Renal pelvis (tissue), 12 donors: ENCODE measurements around the gene KNG1. TPM values are rescaled to one million over a fixed set of nuclear protein-coding genes. Genes with fewer than 3 reads are reported as not detected.
"Not testable (repeated sequence)": the region's sequence is repeated elsewhere in the genome, so short reads cannot be mapped to it uniquely, and the experiment has no call there.

Experiments
- DNase-seq: peaks from one replicate; pipeline ENCODE4 v3.0.0-alpha.2; 2013
- long read RNA-seq, 16 experiments: transcript quantifications; one replicate each; lab custom pipeline, GENCODE V29; 2026
- polyA plus RNA-seq, 3 donors: library from polyadenylated mRNA; unstranded; fragments of 120-200 nt; gene quantifications; one replicate each; pipeline ENCODE4 v1.2.1, GENCODE V29; 2013; ENCODE audit not compliant: insufficient read length in 3 of 3

Gene KNG1
- 100 to 1,000 TPM in 2 of 3 donors, 10 to 100 TPM in 1; 84.2 to 146 (median 119) TPM for polyA plus RNA-seq
- long read RNA-seq, donor 1, transcript KNG1-201 (10 exons, 3,766 nt) = minor isoform, 8 of 58 reads
- long read RNA-seq, donor 1, transcript KNG1-206 (11 exons, 2,176 nt) = major isoform, 43 of 58 reads
- long read RNA-seq, donor 1, partial matches to known transcripts = 7 of 58 reads
- long read RNA-seq, donor 1, other reads (novel, unspliced or antisense) = 0 of 58 reads
- long read RNA-seq, donor 2, transcript KNG1-206 (11 exons, 2,176 nt) = major isoform, 37 of 45 reads
- long read RNA-seq, donor 2, partial matches to known transcripts = 5 of 45 reads
- long read RNA-seq, donor 2, other reads (novel, unspliced or antisense) = 0 of 45 reads
- long read RNA-seq, donor 3, transcript KNG1-206 (11 exons, 2,176 nt) = major isoform, 36 of 46 reads
- long read RNA-seq, donor 3, partial matches to known transcripts = 5 of 46 reads
- long read RNA-seq, donor 3, other reads (novel, unspliced or antisense) = 0 of 46 reads
- long read RNA-seq, donor 4, transcript KNG1-201 (10 exons, 3,766 nt) = minor isoform, 7 of 52 reads
- long read RNA-seq, donor 4, transcript KNG1-206 (11 exons, 2,176 nt) = major isoform, 34 of 52 reads
- long read RNA-seq, donor 4, partial matches to known transcripts = 8 of 52 reads
- long read RNA-seq, donor 4, other reads (novel, unspliced or antisense) = 0 of 52 reads
- long read RNA-seq, donor 5, transcript KNG1-206 (11 exons, 2,176 nt) = major isoform, 13 of 25 reads
- long read RNA-seq, donor 5, partial matches to known transcripts = 9 of 25 reads
- long read RNA-seq, donor 5, other reads (novel, unspliced or antisense) = 0 of 25 reads
- long read RNA-seq, donor 6, transcript KNG1-201 (10 exons, 3,766 nt) = minor isoform, 12 of 52 reads
- long read RNA-seq, donor 6, transcript KNG1-206 (11 exons, 2,176 nt) = major isoform, 27 of 52 reads
- long read RNA-seq, donor 6, partial matches to known transcripts = 13 of 52 reads
- long read RNA-seq, donor 6, other reads (novel, unspliced or antisense) = 0 of 52 reads
- long read RNA-seq, donor 7, transcript KNG1-201 (10 exons, 3,766 nt) = minor isoform, 8 of 46 reads
- long read RNA-seq, donor 7, transcript KNG1-206 (11 exons, 2,176 nt) = major isoform, 26 of 46 reads
- long read RNA-seq, donor 7, partial matches to known transcripts = 12 of 46 reads
- long read RNA-seq, donor 7, other reads (novel, unspliced or antisense) = 0 of 46 reads
- long read RNA-seq, donor 8 = 0 reads
- long read RNA-seq, donor 9, transcript KNG1-206 (11 exons, 2,176 nt) = major isoform, 47 of 68 reads
- long read RNA-seq, donor 9, transcript KNG1-201 (10 exons, 3,766 nt) = minor isoform, 6 of 68 reads
- long read RNA-seq, donor 9, partial matches to known transcripts = 13 of 68 reads
- long read RNA-seq, donor 9, other reads (novel, unspliced or antisense) = 0 of 68 reads
- long read RNA-seq, donor 10, transcript KNG1-206 (11 exons, 2,176 nt) = major isoform, 18 of 42 reads
- long read RNA-seq, donor 10, transcript KNG1-201 (10 exons, 3,766 nt) = minor isoform, 5 of 42 reads
- long read RNA-seq, donor 10, partial matches to known transcripts = 19 of 42 reads
- long read RNA-seq, donor 10, other reads (novel, unspliced or antisense) = 0 of 42 reads
- long read RNA-seq, donor 11, transcript KNG1-206 (11 exons, 2,176 nt) = major isoform, 15 of 23 reads
- long read RNA-seq, donor 11, partial matches to known transcripts = 5 of 23 reads
- long read RNA-seq, donor 11, other reads (novel, unspliced or antisense) = 0 of 23 reads
- long read RNA-seq, donor 12, transcript KNG1-206 (11 exons, 2,176 nt) = major isoform, 33 of 49 reads
- long read RNA-seq, donor 12, transcript KNG1-201 (10 exons, 3,766 nt) = minor isoform, 10 of 49 reads
- long read RNA-seq, donor 12, partial matches to known transcripts = 0 of 49 reads
- long read RNA-seq, donor 12, other reads (novel, unspliced or antisense) = 5 of 49 reads
- long read RNA-seq, donor 13, transcript KNG1-206 (11 exons, 2,176 nt) = major isoform, 21 of 49 reads
- long read RNA-seq, donor 13, transcript KNG1-201 (10 exons, 3,766 nt) = minor isoform, 11 of 49 reads
- long read RNA-seq, donor 13, partial matches to known transcripts = 17 of 49 reads
- long read RNA-seq, donor 13, other reads (novel, unspliced or antisense) = 0 of 49 reads
- long read RNA-seq, donor 14 = 0 reads
- long read RNA-seq, donor 15, transcript KNG1-206 (11 exons, 2,176 nt) = major isoform, 27 of 38 reads
- long read RNA-seq, donor 15, transcript KNG1-201 (10 exons, 3,766 nt) = minor isoform, 6 of 38 reads
- long read RNA-seq, donor 15, partial matches to known transcripts = 5 of 38 reads
- long read RNA-seq, donor 15, other reads (novel, unspliced or antisense) = 0 of 38 reads
- long read RNA-seq, donor 16, transcript KNG1-201 (10 exons, 3,766 nt) = minor isoform, 12 of 58 reads
- long read RNA-seq, donor 16, transcript KNG1-206 (11 exons, 2,176 nt) = major isoform, 40 of 58 reads
- long read RNA-seq, donor 16, partial matches to known transcripts = 6 of 58 reads
- long read RNA-seq, donor 16, other reads (novel, unspliced or antisense) = 0 of 58 reads

DNA sequence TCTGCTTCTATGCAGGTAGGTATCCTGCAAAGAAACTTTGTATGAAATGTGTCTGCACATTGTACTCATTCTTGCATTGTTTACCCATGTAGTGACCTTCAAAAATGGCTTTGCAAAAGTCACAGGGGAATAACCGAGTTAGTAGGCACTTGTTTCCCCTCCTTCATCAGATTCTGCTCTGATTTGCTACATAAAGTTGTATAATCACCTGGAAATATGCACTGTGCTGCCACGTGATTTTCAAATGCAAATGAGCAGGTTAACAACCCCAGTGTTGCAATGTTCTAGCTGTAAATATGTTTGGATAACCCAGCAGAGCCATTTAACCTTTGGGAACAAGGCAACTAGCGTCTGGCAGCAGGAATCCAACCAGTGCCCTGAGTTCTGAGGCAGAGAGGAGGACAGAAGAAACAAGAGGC lies at the start of gene KNG1:
TSS of gene KNG1 (plus strand) at position 321 of the 419 bp plus-strand sequence. CDS start 184 bp downstream, outside the sequence.
- DNase-seq = no peak

DNA sequence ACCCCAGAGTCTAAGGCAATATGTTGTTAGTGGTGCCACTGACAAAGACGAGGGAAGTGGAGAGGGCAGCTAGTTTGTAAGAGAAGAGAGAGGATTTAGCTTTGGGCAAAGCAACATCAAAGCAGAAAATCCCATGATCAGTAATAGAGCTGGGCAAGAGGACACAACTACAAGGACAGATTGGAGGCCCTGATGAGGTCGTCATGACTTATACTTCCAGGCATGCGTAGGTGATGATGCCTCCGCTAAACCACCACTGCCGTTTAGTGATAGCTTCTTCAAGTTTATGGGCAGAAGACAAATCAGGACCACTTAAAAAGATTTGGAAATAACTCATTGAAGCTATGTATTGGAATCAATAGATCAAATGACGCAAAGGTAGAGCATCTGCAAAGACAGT lies 48.7 kb upstream of the KNG1 start:
- DNase-seq = no peak

DNA sequence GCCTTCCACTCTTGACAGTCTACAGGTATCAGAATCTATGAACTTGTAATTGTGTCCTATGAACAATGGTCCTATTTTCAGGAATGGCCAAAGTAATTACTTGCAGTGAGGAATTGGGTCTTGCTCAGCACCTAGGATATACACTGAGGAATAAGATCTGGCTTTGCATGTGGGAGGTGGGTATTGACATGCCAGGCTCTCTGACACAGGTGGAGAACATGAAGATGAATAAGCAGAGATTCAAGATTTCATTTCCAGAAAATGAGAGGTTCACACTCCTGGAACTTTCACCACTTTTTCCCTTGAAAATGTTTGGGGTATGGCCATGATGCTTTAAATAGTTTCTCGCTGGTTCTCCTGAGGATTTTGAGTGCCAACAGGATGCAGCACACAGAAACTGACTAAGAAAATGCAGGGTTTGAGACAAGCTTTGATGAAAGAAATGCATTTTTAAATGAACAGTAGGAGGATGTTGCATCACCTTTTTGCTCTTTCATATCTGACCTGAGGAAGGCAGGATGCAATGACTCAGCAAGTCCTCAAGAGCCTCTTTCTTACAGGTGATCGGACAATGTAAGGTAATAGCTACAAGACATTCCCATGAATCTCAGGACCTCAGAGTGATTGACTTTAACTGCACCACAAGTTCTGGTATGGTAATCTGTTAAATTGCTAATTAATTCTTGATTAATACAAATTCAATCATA lies 47.6 kb upstream of the KNG1 start:
- no peak for DNase-seq

DNA sequence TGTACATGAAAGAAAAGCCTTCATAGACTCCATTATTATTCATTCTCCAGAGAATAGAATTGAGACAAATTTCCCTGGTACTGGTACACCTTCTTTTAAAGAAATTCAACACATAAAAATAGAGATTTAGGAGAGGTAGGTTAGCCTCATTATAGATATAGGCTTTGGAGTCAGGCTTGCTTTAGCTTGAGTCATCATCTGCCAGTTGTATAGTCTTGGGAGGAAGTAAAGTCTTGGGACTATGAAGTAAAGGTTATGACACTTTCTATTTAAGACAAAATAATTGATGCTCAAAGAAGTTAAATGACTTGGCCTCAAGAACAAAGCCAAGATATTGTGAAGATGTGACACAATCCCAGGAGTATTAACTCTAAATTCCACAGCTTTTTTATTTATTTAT lies 47.0 kb upstream of the KNG1 start:
- DNase-seq = no peak

DNA sequence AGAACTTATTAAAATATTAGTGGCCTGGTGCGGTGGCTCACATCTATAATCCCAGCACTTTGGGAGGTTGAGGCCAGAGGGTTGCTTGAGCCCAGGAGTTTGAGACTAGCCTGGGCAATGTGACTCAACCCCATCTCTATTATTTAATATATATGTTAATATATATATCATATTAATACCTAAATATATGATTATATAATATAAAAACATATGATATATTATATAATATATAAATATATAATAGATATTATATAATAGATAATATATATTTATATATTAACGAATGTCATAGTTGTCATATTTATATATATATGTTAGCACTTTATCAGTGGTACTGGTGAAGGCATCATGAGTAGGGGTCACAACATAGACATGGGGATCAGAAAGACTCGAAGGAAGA lies 46.1 kb upstream of the KNG1 start:
- no peak for DNase-seq

DNA sequence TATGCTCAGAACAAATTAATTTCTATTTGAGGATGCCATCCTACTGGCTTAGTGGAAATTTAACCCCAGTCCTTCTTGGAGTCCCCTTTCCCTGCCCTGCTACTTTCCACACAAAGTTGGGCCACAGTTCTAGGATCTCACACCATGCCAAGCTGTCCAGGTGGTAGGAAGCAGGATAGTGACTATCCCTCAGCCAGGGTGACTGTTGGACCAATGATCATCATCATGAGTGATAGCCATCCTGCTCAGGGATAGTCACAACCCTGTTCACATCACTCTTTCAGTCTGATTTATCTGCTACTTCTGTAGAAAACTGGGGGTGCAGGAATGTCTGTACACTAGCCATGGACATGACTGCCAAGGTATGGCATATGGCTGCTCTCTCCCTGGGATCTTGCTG lies 38.6 kb upstream of the KNG1 start:
- DNase-seq = no peak

DNA sequence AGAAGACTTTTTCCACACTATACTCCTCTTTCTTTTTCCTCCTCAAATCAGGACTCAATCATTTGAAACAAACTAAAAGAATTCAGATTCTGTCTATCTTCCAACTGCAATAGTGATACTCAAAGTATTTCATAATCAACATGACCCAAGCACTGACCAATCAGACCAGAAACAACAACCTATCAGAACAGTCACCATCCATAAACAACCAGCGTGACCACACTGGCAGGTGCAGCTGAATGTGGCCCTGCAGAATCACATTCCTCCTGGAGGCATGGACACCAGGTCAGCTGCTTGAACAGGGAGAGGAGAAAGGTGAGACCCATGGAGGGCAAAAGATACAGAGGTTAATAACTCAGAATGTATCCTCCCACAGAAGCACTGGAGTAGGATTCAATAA lies 38.0 kb upstream of the KNG1 start:
- DNase-seq = no peak

DNA sequence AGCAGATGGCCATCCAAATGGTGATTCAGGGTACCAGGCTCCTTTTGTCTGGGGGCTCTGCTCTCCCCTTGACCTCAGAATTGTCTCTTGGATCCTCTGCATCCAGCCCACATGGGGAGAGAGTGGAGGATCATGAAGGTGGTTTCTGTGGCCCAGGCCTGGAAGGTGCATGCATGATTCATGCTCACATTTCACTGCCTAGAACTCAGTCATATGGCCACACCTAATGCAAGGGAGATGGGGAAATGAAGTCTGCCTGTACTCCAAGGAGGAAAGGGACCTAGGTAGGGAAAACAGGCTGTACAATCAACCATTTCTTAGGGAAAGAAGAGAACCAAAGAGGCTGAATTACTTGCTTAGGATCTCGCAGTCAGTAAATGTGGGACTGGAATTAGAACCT lies 36.3 kb upstream of the KNG1 start:
- DNase-seq = no peak

DNA sequence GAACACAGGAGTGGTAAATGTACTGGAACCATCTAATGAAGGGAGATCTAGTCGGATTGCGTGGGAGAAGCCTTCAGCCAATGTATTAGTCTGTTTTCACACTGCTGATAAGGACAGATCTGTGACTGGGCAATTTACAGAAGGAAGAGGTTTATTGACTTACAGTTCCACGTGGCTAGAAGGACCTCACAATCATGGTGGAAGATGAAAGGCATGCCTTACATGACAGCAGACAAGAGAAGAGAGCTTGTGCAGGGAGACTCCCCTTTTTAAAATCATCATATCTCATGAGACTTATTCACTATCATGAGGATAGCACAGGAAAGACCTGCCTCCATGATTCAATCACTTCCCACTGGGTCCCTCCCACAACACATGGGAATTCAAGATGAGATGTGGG lies 34.3 kb upstream of the KNG1 start:
- no peak for DNase-seq

DNA sequence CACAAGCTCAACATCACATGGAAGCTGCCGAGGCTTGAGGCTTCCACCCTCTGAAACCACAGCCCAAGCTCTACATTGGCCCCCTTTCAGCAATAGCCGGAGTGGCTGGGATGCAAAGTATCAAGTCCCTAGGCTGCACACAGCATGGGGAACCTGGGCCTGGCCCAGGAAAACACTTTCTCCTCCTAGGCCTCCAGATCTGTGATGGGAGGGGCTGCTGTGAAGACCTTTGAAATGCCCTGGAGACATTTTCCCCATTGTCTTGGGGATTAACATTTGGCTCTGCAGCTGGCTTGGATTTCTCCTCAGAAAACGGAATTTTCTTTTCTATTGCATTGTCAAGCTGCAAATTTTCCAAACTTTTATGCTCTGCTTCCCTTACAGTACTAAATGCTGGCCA lies 33.2 kb upstream of the KNG1 start:
- no peak for DNase-seq

DNA sequence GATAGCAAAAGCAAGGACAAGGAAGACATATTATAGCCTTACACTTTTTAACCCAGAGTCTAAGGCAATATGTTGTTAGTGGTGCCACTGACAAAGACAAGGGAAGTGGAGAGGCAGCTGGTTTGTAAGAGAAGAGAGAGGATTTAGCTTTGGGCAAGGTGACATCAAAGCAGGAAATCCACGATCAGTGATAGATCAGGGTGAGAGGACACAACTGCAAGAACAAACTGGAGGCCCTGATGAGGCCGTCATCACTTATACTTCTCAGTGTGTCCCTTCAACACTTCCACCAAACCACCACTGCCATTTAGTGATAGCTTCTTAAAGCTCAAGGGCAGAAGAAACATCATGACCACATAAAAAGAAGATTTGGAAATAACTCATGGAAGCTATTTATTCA lies 30.7 kb upstream of the KNG1 start:
- DNase-seq = not testable (repeated sequence)

DNA sequence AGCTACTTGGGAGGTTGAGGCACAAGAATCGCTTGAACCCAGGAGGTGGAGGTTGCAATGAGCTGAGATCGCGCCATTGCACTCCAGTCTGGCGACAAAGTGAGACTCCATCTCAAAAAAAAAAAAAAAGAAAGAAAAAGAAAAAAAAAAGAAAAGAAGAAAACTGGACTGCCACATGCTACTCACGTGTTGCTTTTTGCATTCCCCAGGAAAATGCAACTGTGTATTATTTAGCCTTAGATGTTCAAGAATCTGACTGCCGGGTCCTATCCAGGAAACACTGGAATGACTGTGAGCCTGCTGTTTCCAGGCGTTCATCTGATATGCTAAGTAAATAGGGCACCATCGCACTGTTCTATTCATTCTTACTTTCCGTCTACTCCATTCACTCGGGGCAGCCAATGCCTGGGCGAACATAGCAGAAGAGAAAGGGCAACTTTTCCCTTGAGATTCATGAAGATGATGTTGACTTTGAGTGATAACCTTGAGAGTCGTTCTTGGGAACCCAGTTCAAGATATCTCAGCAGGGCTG lies 30.0 kb upstream of the KNG1 start:
- no peak for DNase-seq

DNA sequence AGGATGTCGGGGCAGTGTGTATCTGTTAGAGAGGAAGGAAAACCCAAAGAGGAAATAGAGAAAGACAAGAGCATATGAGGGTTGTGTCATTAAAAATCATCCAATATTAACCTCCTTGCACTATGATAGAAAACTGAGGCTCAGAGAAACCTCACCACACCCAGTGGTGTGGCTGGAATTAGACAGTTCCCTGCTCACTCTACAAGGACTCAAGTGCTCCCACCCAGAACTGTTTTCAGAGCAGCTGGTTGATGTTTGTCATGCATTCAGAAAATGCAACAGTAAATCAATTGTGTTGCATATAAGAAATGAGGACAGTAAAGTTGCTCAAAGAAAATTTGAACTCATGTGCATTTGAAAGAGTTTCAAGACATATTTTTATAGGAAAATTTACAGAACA lies 26.9 kb upstream of the KNG1 start:
- not testable (repeated sequence) for DNase-seq

DNA sequence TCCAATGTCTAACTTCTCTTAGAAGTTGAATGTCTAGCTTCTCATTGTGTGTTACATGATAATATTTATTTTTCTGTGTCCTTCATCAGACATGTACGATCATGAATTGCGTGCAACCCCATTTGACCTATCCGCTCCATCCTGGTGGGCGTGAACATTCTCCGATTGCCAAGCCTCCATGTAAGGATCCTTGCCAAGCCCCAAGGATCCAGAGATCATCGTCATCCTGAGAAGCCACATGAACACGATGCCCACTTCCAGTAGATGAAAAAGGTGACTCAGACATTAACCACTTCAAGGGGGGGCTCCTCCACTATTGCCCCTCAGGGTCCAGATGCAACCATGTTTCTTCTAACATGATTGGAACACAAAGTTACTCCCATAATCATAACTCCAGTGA lies 25.5 kb upstream of the KNG1 start:
- no peak for DNase-seq

DNA sequence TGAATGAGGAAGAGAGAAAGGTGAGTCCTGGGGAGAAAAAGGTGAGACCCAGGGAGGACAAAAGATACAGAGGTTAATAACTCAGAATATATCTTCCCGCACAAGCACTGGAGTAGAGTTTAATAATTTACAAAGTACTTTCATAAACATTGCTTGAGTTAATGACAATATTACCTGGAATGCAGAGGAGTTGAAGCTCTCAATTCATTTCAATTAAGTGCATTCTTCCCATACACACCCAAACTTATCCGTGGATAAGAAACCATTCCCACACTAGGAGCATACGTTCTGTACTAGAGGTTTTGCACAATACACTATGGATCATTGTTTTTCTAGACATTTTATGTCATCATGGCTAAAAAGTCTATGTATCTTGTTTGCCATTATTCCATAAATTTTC lies 23.3 kb upstream of the KNG1 start:
- DNase-seq = no peak

DNA sequence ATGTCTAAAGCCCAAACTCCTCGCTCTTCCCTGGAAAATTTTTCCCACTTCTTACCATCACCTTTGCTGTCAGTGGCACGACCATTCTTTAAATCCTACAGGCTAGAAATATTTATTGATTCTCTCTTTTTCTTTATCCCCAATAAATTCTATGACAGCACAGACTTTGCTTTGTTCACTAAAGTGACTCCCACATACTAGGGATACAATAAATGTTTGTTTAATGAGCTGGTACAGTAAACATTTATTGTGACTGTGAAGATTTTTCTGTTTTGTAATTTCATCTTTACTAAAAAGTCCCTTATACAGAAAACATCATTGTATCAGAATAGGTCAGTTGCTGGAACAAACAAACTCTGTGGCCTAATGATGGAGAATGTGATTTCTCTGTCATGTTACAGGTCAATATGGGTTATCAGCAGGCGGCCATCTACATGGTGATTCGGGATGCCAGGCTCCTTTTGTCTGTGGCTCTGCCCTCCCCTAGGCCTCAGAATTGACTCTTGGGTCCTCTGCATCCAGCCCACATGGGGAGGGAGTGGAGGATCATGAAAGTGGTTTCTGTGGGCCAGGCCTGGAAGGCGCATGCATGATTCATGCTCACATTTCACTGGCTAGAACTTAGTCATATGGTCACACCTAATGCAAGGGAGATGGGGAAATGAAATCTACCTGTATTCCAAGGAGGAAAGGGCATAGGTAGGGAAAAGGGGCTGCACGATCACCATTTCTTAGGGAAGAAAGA lies 22.7 kb upstream of the KNG1 start:
- no peak for DNase-seq

DNA sequence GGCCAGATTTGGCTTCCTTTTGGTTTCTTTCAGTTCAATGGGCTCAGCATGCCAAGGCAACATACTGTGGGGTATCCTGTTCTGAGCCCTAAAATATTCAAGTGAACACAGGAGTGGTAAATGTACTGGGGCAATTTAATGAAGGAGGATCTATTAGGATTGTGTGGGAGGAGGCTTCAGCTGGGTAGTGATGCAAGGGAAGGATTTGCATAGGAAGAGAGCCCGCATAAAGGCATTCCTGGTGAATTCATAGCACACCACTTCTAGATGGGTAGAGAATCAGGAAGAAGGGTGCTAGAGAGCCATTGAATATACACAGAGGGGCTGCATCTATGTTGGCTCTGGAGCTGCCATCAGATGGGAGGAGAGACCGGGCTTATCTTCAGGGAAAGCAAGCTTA lies 20.6 kb upstream of the KNG1 start:
- DNase-seq = no peak

DNA sequence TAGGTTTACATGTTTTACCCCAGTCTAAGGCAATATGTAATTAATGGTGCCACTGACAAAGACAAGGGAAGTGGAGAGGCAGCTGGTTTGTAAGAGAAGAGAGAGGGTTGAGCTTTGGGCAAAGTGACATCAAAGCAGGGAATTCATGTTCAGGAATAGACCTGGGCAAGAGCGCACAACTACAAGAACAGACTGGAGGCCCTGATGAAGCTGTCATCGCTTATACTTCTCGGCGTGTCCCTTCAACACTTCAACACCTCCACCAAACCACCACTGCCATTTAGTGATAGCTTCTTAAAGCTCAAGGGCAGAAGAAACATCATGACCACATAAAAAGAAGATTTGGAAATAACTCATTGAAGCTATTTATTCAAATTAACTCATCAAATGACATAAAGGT lies 19.6 kb upstream of the KNG1 start:
- DNase-seq = no peak
